ENCODE data around the gene KL. TPM values are rescaled to one million over a fixed set of nuclear protein-coding genes. Genes with fewer than 3 reads are reported as not detected.

Gene KL
- total and polyA plus RNA-seq, 5 donors from 2014 or later, result not detected

DNA sequence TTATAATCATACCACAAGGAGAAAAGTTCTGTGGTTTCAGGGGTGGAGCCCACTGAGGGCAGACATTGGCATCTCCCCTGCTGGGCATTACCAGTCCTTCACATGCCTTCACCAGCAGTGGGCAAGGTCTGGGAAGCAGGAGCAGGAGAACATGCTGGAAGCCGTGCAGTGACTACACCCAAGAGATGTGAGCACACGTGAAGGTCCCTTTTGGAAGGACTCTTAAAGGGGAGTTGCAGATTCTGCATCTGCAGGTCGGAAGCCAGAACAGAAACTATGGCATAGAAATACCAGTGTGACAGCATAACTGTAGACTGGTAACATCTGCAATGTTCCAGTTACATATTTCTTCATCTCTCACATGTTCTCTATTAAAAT is 26.9 kb upstream of the KL start:
- H3K27me3 ChIP-seq (ENCODE audit: control insufficient read depth, insufficient read depth, low read length), result no peaks in the 10 kb centered on the region
- H3K27ac Mint-ChIP-seq, result no peak overlapping the region
- H3K9me3 Mint-ChIP-seq, result peaks cover 0 to 6% (median 0%) of the 10 kb centered on the region in 7 donors
- no peak overlapping the region for H3K4me3 ChIP-seq (ENCODE audit: low read depth, low read length)
- H3K4me1 ChIP-seq (ENCODE audit: control insufficient read depth, insufficient read depth, low read length, poor library complexity, severe bottlenecking), result no peaks in the 10 kb centered on the region
- ATAC-seq (ENCODE audit: low read depth in 2 of 2), result no peak
- H3K36me3 Mint-ChIP-seq, result no peaks in the 10 kb centered on the region
- H3K27me3 Mint-ChIP-seq, result peaks cover 19% of the 10 kb centered on the region
- H3K27ac ChIP-seq (ENCODE audit: insufficient read depth, low read length, poor library complexity, severe bottlenecking), result no peak overlapping the region
- no peak for DNase-seq
- no peaks in the 10 kb centered on the region for H3K9me3 ChIP-seq (ENCODE audit: control insufficient read depth in 2 of 2, low read length in 2 of 2)
- no peaks in the 10 kb centered on the region for H3K36me3 ChIP-seq (ENCODE audit: control insufficient read depth, insufficient read depth, low read length)
- no peak overlapping the region for H3K4me3 Mint-ChIP-seq
- H3K4me1 Mint-ChIP-seq, result no peaks in the 10 kb centered on the region

DNA sequence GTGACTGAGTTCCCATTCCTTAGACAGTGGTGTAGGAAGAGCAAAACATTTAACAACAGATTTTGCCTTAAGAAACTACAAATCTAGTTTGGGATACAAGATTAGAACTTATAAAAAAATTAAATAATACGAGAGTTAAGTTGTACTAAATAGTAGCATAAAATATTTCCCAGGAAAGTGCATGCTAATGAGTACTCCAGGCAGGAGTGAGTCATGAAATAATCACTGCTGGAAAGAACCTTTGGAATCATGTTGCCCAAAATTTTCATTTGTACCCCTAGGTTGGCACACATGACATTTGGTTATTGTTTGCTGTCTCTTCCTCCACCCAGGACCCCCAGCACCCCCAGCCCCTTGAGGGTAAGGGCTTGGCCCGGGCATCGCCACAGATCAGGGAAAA is 26.3 kb upstream of the KL start:
- ATAC-seq (ENCODE audit: low read depth in 2 of 2) (no peak), DNase-seq (no peak)
- Mint-ChIP-seq H3K9me3 (peaks cover 0 to 4% (median 0%) of the 10 kb centered on the region in 7 donors), H3K4me1 (no peaks in the 10 kb centered on the region), H3K27ac (no peak overlapping the region), H3K4me3 (no peak overlapping the region), H3K27me3 (peaks cover 19% of the 10 kb centered on the region), H3K36me3 (no peaks in the 10 kb centered on the region)
- H3K27ac ChIP-seq (ENCODE audit: insufficient read depth, low read length, poor library complexity, severe bottlenecking), result no peak overlapping the region
- no peaks in the 10 kb centered on the region for H3K36me3 ChIP-seq (ENCODE audit: control insufficient read depth, insufficient read depth, low read length)
- H3K4me1 ChIP-seq (ENCODE audit: control insufficient read depth, insufficient read depth, low read length, poor library complexity, severe bottlenecking), result no peaks in the 10 kb centered on the region
- H3K27me3 ChIP-seq (ENCODE audit: control insufficient read depth, insufficient read depth, low read length), result no peaks in the 10 kb centered on the region
- no peaks in the 10 kb centered on the region for H3K9me3 ChIP-seq (ENCODE audit: control insufficient read depth in 2 of 2, low read length in 2 of 2)
- H3K4me3 ChIP-seq (ENCODE audit: low read depth, low read length), result no peak overlapping the region

DNA sequence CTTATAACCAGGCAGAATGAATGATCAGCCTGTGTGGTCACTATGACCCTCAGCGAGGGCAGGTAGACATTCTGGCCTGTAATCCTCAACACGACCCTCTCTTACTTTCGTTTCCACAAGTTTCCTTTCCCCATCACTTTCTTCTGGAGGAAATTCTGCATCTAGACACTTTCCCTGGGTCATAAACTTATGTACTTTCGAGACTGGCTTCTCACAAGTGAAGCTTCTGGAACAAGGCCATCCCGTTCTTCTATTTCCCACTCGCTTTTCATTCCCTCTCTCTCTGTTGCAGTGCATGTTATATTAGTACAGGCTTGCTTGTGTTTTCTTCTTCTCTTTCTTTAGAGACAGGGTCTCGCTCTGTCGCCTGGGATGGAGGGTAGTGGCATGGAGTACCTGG is 23.1 kb upstream of the KL start:
- Histone ChIP-seq H3K27ac (ENCODE audit: insufficient read depth, low read length, poor library complexity, severe bottlenecking) (no peak overlapping the region), H3K4me1 (ENCODE audit: control insufficient read depth, insufficient read depth, low read length, poor library complexity, severe bottlenecking) (no peaks in the 10 kb centered on the region), H3K36me3 (ENCODE audit: control insufficient read depth, insufficient read depth, low read length) (no peaks in the 10 kb centered on the region), H3K9me3 (ENCODE audit: control insufficient read depth in 2 of 2, low read length in 2 of 2) (no peaks in the 10 kb centered on the region), H3K27me3 (ENCODE audit: control insufficient read depth, insufficient read depth, low read length) (no peaks in the 10 kb centered on the region), H3K4me3 (ENCODE audit: low read depth, low read length) (no peak overlapping the region)
- Mint-ChIP-seq H3K4me1 (no peaks in the 10 kb centered on the region), H3K27me3 (peaks cover 12% of the 10 kb centered on the region), H3K36me3 (no peaks in the 10 kb centered on the region), H3K4me3 (no peak overlapping the region), H3K9me3 (peaks cover 0 to 1% (median 0%) of the 10 kb centered on the region in 7 donors), H3K27ac (no peak overlapping the region)
- ATAC-seq (ENCODE audit: low read depth in 2 of 2), result no peak
- DNase-seq, result no peak

DNA sequence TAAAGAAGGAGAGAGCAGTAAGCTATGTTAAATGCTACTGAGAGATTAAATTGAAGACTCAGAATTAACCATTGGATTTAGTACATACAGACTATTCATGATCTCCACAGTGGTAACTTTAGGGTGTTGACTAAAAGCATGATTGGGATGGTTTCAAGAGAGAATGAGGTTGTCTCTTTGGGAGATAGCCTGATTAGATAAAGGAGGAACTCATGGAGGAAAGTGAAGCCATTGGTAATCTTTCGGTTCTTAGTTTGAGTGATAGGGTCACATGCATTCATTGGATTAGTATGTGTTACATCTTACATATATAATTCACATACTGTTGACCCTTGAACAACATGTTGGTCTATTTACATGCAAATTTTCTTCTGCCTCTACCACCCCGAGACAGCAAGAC is 18.8 kb upstream of the KL start:
- Mint-ChIP-seq H3K9me3 (peaks cover 0 to 1% (median 0%) of the 10 kb centered on the region in 7 donors), H3K4me3 (no peak overlapping the region), H3K27me3 (no peaks in the 10 kb centered on the region), H3K4me1 (no peaks in the 10 kb centered on the region), H3K36me3 (no peaks in the 10 kb centered on the region), H3K27ac (no peak overlapping the region)
- ATAC-seq (ENCODE audit: low read depth in 2 of 2), result no peak
- H3K36me3 ChIP-seq (ENCODE audit: control insufficient read depth, insufficient read depth, low read length), result no peaks in the 10 kb centered on the region
- H3K9me3 ChIP-seq (ENCODE audit: control insufficient read depth in 2 of 2, low read length in 2 of 2), result no peaks in the 10 kb centered on the region
- no peak for DNase-seq
- no peak overlapping the region for H3K27ac ChIP-seq (ENCODE audit: insufficient read depth, low read length, poor library complexity, severe bottlenecking)
- H3K27me3 ChIP-seq (ENCODE audit: control insufficient read depth, insufficient read depth, low read length), result peaks cover 2% of the 10 kb centered on the region
- no peak overlapping the region for H3K4me3 ChIP-seq (ENCODE audit: low read depth, low read length)
- no peaks in the 10 kb centered on the region for H3K4me1 ChIP-seq (ENCODE audit: control insufficient read depth, insufficient read depth, low read length, poor library complexity, severe bottlenecking)

DNA sequence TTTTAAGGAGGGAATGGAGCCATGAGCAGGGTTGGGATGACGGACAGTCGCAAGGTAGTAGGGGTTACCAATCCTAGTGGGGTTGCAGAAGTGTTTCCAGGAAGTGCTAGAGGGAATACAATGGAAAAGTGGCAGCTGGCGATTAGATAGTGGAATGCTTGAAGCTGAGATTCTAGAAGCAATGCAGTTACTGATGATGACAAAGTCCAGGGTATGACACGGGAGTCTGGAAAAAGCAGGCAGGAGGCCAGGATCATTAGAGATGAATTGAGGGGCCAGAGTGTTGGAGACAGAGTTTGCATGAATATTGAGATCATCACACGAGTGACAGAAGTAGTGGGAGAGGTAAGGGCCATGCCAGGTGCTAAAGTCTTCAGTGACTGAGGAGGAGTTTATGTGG is 17.3 kb upstream of the KL start:
- ATAC-seq (ENCODE audit: low read depth in 2 of 2) (no peak), DNase-seq (no peak)
- Histone ChIP-seq H3K27ac (ENCODE audit: insufficient read depth, low read length, poor library complexity, severe bottlenecking) (no peak overlapping the region), H3K4me1 (ENCODE audit: control insufficient read depth, insufficient read depth, low read length, poor library complexity, severe bottlenecking) (no peaks in the 10 kb centered on the region), H3K9me3 (ENCODE audit: control insufficient read depth in 2 of 2, low read length in 2 of 2) (no peaks in the 10 kb centered on the region), H3K36me3 (ENCODE audit: control insufficient read depth, insufficient read depth, low read length) (no peaks in the 10 kb centered on the region), H3K4me3 (ENCODE audit: low read depth, low read length) (no peak overlapping the region), H3K27me3 (ENCODE audit: control insufficient read depth, insufficient read depth, low read length) (peaks cover 2% of the 10 kb centered on the region)
- H3K9me3 Mint-ChIP-seq, result peaks cover 0 to 3% (median 0%) of the 10 kb centered on the region in 7 donors
- no peak overlapping the region for H3K4me3 Mint-ChIP-seq
- H3K36me3 Mint-ChIP-seq, result no peaks in the 10 kb centered on the region
- H3K27me3 Mint-ChIP-seq, result no peaks in the 10 kb centered on the region
- no peak overlapping the region for H3K27ac Mint-ChIP-seq
- H3K4me1 Mint-ChIP-seq, result no peaks in the 10 kb centered on the region

DNA sequence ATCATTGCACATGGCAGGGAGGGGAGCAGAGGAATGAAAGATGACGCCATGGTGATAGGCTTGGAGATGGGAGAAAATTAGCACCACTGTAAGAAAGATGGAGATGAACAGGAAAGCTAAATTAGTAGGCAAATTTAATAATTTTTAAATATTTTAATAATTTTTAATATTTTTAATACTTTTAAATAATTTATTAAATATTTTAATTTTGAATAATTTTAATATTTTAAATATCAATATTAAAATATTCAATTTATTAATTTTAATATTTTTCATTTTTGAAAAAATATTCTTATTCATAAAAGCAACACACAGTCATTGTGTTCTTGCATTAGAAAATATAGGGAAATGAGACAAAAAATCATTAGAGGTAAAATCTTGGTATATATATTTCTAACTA is 15.9 kb upstream of the KL start:
- Histone ChIP-seq H3K4me1 (ENCODE audit: control insufficient read depth, insufficient read depth, low read length, poor library complexity, severe bottlenecking) (no peaks in the 10 kb centered on the region), H3K4me3 (ENCODE audit: low read depth, low read length) (no peak overlapping the region), H3K9me3 (ENCODE audit: control insufficient read depth in 2 of 2, low read length in 2 of 2) (no peaks in the 10 kb centered on the region), H3K36me3 (ENCODE audit: control insufficient read depth, insufficient read depth, low read length) (no peaks in the 10 kb centered on the region), H3K27me3 (ENCODE audit: control insufficient read depth, insufficient read depth, low read length) (peaks cover 2% of the 10 kb centered on the region), H3K27ac (ENCODE audit: insufficient read depth, low read length, poor library complexity, severe bottlenecking) (no peak overlapping the region)
- Mint-ChIP-seq H3K27me3 (peaks cover 3% of the 10 kb centered on the region), H3K4me1 (no peaks in the 10 kb centered on the region), H3K27ac (no peak overlapping the region), H3K4me3 (no peak overlapping the region), H3K36me3 (no peaks in the 10 kb centered on the region), H3K9me3 (peaks cover 0 to 3% (median 0%) of the 10 kb centered on the region in 7 donors)
- DNase-seq (no peak), ATAC-seq (ENCODE audit: low read depth in 2 of 2) (no peak)

DNA sequence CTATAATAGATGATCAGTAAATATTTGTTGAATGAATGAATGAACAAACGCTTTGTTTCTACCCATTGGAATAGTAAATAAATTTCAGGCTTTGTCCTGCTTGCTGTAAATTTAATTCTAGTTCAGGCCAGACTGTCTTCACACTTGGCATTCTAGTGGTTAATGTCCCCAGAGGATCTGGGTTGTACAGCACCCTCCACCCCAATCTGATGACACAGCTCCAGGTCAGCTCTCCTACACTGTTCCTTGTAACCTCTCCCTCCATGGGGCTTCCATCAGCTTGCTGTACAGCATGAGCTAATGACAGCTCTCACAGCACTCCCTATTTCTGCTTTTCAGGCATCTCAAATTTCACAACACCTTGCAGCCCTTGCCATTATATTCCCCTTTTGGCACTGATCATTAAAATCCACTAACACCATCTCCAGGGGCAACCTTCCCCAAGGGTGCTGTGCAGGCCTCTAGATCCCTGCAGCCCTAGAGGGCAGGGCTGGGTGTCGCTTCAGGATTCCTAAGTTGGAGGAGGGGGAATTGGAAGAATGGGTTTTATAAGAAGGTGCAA is 12.7 kb upstream of the KL start:
- Mint-ChIP-seq H3K36me3 (no peaks in the 10 kb centered on the region), H3K9me3 (peaks cover 0 to 14% (median 7%) of the 10 kb centered on the region in 7 donors), H3K4me1 (no peaks in the 10 kb centered on the region), H3K4me3 (no peak overlapping the region), H3K27me3 (peaks cover 8% of the 10 kb centered on the region), H3K27ac (peak overlapping the region in 1 of 3 donors; percentile 67)
- Histone ChIP-seq H3K4me1 (ENCODE audit: control insufficient read depth, insufficient read depth, low read length, poor library complexity, severe bottlenecking) (no peaks in the 10 kb centered on the region), H3K36me3 (ENCODE audit: control insufficient read depth, insufficient read depth, low read length) (no peaks in the 10 kb centered on the region), H3K9me3 (ENCODE audit: control insufficient read depth in 2 of 2, low read length in 2 of 2) (peaks cover 6 to 17% of the 10 kb centered on the region in 2 experiments), H3K27ac (ENCODE audit: insufficient read depth, low read length, poor library complexity, severe bottlenecking) (no peak overlapping the region), H3K27me3 (ENCODE audit: control insufficient read depth, insufficient read depth, low read length) (no peaks in the 10 kb centered on the region), H3K4me3 (ENCODE audit: low read depth, low read length) (no peak overlapping the region)
- no peak for ATAC-seq (ENCODE audit: low read depth in 2 of 2)
- no peak for DNase-seq

DNA sequence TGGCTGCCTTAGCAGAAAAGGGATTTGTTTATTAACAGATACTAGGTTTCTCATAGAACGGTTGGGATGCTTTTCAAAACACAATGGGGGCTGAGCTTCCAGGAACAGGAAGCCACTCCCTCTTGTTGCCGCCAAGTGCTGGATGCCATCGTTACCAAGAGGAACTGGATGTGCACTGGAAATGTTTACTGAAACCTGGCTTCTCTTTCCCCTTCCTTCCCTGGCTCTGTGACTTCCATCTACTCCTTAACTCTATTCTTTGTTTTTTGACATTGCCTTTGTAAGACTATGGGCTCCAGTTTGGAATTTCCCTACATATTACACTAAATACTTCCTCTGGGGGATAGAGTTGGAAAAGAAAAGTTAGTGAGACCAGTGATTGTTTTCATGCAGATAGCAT is 11.7 kb upstream of the KL start:
- Histone ChIP-seq H3K4me3 (ENCODE audit: low read depth, low read length) (no peak overlapping the region), H3K27me3 (ENCODE audit: control insufficient read depth, insufficient read depth, low read length) (no peaks in the 10 kb centered on the region), H3K4me1 (ENCODE audit: control insufficient read depth, insufficient read depth, low read length, poor library complexity, severe bottlenecking) (no peaks in the 10 kb centered on the region), H3K36me3 (ENCODE audit: control insufficient read depth, insufficient read depth, low read length) (no peaks in the 10 kb centered on the region), H3K27ac (ENCODE audit: insufficient read depth, low read length, poor library complexity, severe bottlenecking) (no peak overlapping the region), H3K9me3 (ENCODE audit: control insufficient read depth in 2 of 2, low read length in 2 of 2) (peaks cover 8 to 18% of the 10 kb centered on the region in 2 experiments)
- DNase-seq (peak in 1 of 3 donors; percentile 1), ATAC-seq (ENCODE audit: low read depth in 2 of 2) (no peak)
- no peak overlapping the region for H3K27ac Mint-ChIP-seq
- H3K4me1 Mint-ChIP-seq, result no peaks in the 10 kb centered on the region
- no peak overlapping the region for H3K4me3 Mint-ChIP-seq
- H3K27me3 Mint-ChIP-seq, result peaks cover 12% of the 10 kb centered on the region
- H3K36me3 Mint-ChIP-seq, result no peaks in the 10 kb centered on the region
- peaks cover 4 to 19% (median 7%) of the 10 kb centered on the region in 7 donors for H3K9me3 Mint-ChIP-seq
